GM12864 (cell line): ENCODE results near the gene LYPD1.

Experiments
- DNase-seq: peaks from one replicate; pipeline ENCODE4 v3.0.0-alpha.2; 2011; ENCODE audit warnings: low read depth
- H3K4me3 ChIP-seq: 2 replicates; pipeline ENCODE4 v1.5.1; 2011; ENCODE audit warnings: mild to moderate bottlenecking, low read depth, low read length, control low read depth
- TF ChIP-seq, protein P1 (sequence below): IDR thresholded peaks from 2 replicates; pipeline ENCODE4 v1.5.1; 2011; ENCODE audit warnings: low read depth, mild to moderate bottlenecking, moderate library complexity, low read length, control low read depth, inconsistent platforms; ENCODE audit errors: missing control alignments

The LYPD1 gene

DNA sequence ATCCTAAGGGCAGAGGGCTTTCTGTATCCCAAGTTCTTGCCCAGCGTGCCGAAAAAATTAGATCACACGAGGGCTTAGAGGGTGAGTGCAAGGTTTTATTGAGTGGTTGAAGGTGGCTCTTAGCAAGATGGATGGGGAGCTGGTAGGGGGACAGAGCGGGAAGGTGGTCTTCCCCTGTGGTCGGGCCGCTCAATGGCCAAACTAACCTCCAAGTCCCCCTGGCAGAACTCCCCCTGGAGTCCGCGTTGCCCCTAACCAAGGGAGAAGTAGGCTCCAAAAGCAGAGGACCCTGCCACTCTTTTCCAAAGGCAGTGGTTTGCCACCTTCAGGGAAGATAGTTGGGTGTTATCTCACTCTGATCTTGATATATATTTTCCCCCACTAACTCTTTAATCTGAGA, 63.4 kb downstream of the LYPD1 start:
- TF ChIP-seq, protein P1, sequence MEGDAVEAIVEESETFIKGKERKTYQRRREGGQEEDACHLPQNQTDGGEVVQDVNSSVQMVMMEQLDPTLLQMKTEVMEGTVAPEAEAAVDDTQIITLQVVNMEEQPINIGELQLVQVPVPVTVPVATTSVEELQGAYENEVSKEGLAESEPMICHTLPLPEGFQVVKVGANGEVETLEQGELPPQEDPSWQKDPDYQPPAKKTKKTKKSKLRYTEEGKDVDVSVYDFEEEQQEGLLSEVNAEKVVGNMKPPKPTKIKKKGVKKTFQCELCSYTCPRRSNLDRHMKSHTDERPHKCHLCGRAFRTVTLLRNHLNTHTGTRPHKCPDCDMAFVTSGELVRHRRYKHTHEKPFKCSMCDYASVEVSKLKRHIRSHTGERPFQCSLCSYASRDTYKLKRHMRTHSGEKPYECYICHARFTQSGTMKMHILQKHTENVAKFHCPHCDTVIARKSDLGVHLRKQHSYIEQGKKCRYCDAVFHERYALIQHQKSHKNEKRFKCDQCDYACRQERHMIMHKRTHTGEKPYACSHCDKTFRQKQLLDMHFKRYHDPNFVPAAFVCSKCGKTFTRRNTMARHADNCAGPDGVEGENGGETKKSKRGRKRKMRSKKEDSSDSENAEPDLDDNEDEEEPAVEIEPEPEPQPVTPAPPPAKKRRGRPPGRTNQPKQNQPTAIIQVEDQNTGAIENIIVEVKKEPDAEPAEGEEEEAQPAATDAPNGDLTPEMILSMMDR, result no peak
- DNase-seq, result no peak
- H3K4me3 ChIP-seq, result no peak overlapping the region

DNA sequence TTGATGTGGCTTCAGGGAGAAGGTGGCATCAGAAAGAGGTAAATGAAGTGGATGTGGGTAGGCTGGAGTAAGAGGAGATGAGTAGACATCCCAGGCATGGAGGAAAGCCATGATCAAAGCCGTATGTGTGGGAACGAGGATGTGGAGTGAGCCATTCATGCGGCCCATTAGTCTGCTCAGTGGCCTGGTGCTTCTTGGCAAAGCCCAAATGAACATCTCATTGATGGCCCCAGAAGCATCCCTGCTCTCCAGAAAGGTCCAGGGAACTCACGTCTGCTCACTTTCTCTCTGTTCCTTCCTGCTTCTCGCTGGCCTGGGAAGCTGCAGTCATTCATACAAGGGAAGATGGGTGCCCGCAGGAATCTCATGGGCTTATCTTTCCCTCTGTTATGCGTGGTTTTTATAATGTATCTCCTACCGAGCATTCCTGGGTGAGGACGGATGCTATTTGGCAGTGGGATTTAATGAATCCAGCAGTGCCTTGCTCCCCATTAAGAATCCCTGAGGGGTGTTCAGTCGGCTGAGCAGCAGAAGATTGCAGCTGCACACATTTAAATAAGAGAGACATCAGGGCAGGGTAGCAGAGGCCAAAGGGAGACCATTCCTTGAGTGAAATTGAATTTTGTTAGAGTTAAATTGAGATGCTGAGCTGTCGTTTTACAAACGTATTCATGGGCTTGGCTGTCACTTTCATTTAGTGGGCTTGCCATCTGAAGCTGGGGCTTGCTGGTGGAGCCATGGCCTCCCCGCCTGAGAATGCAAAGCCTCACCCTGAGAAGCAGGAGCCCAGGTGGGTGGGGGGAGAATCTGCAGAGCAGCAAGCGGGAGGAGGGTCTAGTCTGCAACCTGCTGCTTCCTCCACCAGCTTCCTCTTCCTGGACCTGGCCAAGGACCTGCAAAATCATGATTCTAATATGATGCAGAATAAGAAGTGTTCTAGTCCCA, 64.5 kb downstream of the LYPD1 start:
- DNase-seq, result no peak
- TF ChIP-seq, protein P1, result no peak
- no peak overlapping the region for H3K4me3 ChIP-seq

DNA sequence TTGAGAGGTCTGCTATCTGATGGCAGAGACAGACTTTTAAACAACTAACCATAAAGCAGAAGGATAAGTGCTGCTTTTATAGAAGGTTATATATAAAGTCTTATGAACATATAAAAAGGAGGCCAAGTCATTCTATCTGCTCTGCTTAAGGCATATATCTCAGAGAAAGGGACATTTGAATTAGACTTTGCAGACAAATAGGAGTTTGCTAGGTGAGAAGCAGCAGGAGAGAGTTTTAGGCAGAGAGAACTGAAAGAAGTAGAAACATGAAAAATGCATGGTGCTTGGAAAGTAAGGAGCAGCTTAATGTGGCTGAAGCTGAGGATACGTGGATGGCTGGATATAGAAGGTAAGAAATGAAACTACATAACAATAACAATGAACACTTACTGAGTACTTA, 65.4 kb downstream of the LYPD1 start:
- no peak for DNase-seq
- no peak overlapping the region for H3K4me3 ChIP-seq
- TF ChIP-seq, protein P1, result no peak

DNA sequence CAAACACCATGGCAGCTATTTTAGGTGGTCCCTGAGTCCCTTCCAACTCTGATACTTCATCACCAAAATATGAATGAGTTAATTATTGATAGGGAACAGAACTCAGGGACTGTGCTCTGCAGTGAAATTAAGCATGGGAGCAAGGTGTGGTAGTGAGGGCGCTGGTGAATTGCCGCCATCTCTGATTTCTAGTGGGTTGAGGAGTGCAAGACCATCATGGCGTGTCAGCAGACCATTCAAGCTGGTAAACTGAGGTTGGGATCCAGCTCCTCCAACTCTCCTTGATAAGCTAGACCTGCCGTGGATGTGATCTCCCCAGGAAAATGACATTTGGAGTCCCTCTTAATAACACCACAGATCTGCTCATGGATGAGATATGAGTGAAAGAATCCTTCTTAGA, 70.4 kb downstream of the LYPD1 start:
- no peak for DNase-seq
- TF ChIP-seq, protein P1, result no peak
- H3K4me3 ChIP-seq, result no peak overlapping the region

DNA sequence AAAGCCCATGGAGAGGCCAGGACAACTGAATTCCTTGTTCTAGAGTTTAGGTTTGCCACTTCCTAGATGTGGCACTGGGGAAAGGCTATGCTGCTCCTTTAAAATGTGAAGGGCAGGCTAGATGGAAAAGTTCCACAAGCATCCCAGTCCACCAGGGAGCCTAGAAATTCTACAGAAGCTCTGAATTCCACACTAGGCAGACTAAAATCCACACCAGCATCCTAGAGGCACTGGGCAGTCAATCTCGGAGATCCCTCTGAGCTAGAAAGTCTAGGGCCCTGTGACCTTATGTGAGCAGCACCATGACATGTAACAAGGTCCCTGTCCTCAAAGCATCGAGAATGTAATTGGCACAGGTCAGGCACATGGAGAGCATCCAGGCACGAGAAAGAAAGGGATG, 71.5 kb downstream of the LYPD1 start:
- TF ChIP-seq, protein P1, result no peak
- no peak overlapping the region for H3K4me3 ChIP-seq
- no peak for DNase-seq

DNA sequence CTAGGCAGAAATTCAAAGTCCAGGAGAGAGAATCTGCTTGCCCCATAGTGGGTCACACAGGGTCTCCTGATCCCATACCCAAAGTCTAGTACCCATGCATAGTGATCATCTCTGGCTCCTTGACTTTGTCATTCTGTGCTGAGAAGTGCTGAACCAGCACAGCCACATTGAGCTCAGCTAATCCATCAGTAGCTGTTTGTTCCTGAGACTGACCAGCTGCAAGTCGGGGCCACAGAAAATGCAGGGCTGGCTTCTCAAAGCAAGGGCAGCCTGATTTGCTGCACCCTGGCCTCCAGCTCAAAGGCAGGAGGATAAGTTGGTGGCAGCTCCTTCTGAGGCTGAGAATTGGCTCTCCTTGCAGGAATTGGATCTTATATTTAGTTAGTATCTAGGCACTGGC, 72.2 kb downstream of the LYPD1 start:
- no peak for DNase-seq
- TF ChIP-seq, protein P1, result no peak
- H3K4me3 ChIP-seq, result no peak overlapping the region

DNA sequence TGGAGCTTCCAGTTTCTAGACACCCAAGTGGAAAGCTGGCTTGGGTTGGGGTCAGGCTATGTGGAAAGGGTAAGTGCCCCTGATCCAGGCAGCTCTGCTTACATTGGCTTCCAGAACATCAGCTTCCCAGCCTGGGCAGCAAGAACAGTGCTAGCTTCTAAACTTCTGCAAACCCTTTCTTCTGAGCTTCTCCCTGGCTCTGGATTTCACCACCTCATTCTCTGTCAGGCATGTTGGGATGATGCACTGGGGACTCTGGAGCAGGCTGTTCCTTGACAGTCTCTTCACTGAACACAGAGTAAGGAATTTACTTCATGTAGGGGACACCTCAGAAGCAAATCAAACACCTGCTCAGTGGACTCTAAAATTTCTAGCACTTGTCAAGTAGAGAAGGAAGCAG, 72.8 kb downstream of the LYPD1 start:
- no peak overlapping the region for H3K4me3 ChIP-seq
- no peak for DNase-seq
- TF ChIP-seq, protein P1, result no peak
